Measurements from ENCODE around the gene ADARB2.
A peak's percentile ranks its signal among the peaks of the same experiment; 100 is the strongest.

ADARB2 gene

DNA sequence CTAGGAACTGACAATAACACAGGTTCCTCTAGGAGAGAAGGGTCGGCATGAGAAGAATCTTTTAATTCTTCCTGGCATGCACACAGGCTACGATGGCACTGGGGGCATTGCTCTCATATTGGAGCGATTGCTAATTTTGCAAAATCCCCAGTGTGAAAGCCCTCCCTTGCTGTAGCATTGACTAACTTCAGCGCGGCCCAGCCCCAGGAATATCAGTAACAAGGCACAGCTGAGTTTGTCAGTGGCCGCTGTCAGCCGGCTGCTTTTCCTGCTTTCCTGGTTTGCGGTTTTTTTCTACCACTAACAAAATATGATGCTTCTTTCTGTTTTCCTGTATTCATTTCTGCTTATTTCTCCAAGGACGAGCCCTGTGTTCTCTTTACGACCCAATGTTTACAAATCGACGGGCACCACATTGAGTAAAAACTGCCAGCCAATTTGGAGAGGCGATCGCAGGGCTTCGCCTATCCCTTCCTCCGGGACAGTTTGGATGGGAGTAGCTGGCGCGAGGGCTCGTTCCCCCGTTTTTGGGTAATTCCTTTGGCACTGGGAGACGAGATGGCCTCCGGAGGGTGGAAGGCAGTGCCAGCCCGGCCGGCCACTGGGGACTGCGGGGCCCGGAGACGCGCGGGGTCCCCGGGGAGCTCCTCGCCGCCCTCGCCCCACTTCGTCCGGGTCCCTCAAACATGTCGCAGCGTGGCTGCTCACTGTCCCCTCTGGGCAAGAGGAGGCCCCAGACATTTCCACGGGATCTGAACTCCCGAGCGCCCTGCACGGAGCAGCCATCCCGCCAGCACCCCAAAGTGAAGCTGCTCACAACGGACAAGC, 967 bp downstream of the ADARB2 start:
- TF ChIP-seq, protein P1, sequence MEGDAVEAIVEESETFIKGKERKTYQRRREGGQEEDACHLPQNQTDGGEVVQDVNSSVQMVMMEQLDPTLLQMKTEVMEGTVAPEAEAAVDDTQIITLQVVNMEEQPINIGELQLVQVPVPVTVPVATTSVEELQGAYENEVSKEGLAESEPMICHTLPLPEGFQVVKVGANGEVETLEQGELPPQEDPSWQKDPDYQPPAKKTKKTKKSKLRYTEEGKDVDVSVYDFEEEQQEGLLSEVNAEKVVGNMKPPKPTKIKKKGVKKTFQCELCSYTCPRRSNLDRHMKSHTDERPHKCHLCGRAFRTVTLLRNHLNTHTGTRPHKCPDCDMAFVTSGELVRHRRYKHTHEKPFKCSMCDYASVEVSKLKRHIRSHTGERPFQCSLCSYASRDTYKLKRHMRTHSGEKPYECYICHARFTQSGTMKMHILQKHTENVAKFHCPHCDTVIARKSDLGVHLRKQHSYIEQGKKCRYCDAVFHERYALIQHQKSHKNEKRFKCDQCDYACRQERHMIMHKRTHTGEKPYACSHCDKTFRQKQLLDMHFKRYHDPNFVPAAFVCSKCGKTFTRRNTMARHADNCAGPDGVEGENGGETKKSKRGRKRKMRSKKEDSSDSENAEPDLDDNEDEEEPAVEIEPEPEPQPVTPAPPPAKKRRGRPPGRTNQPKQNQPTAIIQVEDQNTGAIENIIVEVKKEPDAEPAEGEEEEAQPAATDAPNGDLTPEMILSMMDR (conservative IDR thresholded peaks at IDR 0.05; ENCODE audit: low read depth, low read length): no peak
- Histone ChIP-seq H3K9ac (peak overlapping the region; percentile 69; the same call in 1 of the 2 replicates), H3K79me2 (ENCODE audit: insufficient read depth, low read depth) (no peaks in the 10 kb centered on the region), H3K36me3 (ENCODE audit: insufficient read depth) (no peaks in the 10 kb centered on the region), H4K20me1 (ENCODE audit: insufficient read depth) (no peaks in the 10 kb centered on the region), H2AFZ (ENCODE audit: low read depth) (peak overlapping the region; percentile 99), H3K4me2 (peak overlapping the region; percentile 74), H3K27ac (no peak overlapping the region), H3K4me1 (ENCODE audit: low read depth, poor library complexity, severe bottlenecking) (peaks cover 13% of the 10 kb centered on the region), H3K27me3 (ENCODE audit: insufficient read depth, low read depth) (no peaks in the 10 kb centered on the region), H3K4me3 (IDR thresholded peaks at IDR 0.05; ENCODE audit: insufficient read depth, low read depth, low read length) (no peak overlapping the region)

DNA sequence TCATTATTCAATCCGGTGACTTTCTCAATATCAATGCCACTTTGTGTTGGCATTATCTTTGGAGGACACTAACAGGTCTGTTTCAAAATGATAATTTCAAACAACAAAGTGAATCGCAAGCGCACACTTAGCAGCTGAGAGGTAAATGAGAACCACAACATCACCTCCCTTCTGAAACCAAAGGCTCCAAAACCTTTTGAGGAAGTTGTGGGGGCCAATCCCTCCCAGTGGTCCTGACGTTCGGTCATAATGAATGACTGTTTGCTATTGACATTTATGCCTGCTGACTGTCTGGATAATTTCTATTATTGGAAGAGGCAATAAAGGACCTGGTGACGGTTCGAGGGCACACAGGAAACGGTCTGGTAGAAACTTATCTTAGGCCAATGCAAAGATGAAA, 1.8 kb downstream of the ADARB2 start:
- Histone ChIP-seq H4K20me1 (ENCODE audit: insufficient read depth) (no peaks in the 10 kb centered on the region), H3K27ac (no peak overlapping the region), H3K79me2 (ENCODE audit: insufficient read depth, low read depth) (no peaks in the 10 kb centered on the region), H3K4me2 (no peak overlapping the region), H3K4me1 (ENCODE audit: low read depth, poor library complexity, severe bottlenecking) (peaks cover 13% of the 10 kb centered on the region), H2AFZ (ENCODE audit: low read depth) (no peak overlapping the region), H3K27me3 (ENCODE audit: insufficient read depth, low read depth) (no peaks in the 10 kb centered on the region), H3K4me3 (IDR thresholded peaks at IDR 0.05; ENCODE audit: insufficient read depth, low read depth, low read length) (no peak overlapping the region), H3K36me3 (ENCODE audit: insufficient read depth) (no peaks in the 10 kb centered on the region), H3K9ac (no peak overlapping the region)
- TF ChIP-seq, protein P1 (conservative IDR thresholded peaks at IDR 0.05; ENCODE audit: low read depth, low read length): no peak

DNA sequence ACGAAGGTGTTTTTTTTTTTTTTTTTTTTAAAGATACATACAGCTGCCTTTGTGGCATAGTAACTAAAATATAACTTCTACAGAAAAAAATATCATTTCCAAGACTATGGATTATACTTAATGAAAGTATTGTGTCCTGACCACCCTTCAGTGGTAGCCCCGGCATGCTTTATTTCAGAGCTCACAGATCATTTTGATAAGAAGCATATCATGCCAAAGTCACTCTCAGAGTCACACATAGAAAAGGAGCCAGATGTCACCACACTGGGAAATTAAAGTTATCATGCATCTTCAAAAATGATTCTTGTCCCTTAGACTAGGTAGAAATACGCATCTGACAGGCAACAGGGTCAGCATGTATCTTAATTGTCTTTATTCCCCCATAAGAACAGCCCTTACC, 3.0 kb downstream of the ADARB2 start:
- Histone ChIP-seq H2AFZ (ENCODE audit: low read depth) (no peak overlapping the region), H3K4me2 (no peak overlapping the region), H3K4me3 (IDR thresholded peaks at IDR 0.05; ENCODE audit: insufficient read depth, low read depth, low read length) (no peak overlapping the region), H3K27me3 (ENCODE audit: insufficient read depth, low read depth) (no peaks in the 10 kb centered on the region), H4K20me1 (ENCODE audit: insufficient read depth) (no peaks in the 10 kb centered on the region), H3K27ac (no peak overlapping the region), H3K79me2 (ENCODE audit: insufficient read depth, low read depth) (no peaks in the 10 kb centered on the region), H3K36me3 (ENCODE audit: insufficient read depth) (no peaks in the 10 kb centered on the region), H3K4me1 (ENCODE audit: low read depth, poor library complexity, severe bottlenecking) (peaks cover 13% of the 10 kb centered on the region), H3K9ac (no peak overlapping the region)
- TF ChIP-seq, protein P1 (conservative IDR thresholded peaks at IDR 0.05; ENCODE audit: low read depth, low read length): no peak

DNA sequence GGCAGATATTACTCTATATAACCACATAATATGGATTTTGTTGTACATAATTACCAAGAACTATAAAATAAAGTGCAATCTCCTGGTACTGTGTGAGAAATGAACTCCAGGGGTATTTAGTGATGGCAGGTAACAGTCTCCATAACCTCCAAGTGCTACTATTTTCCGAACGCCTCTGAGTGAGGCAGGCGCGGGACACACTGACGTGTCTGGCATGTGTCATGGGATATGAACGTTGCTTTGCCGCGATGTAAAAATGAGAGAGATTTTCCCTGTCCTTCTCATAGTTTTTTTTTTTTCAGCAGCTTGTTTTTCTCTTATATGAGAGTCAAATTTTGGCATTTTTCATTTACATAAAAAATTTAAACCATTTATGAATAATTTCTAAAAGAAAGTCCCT, 3.6 kb downstream of the ADARB2 start:
- Histone ChIP-seq H4K20me1 (ENCODE audit: insufficient read depth) (no peaks in the 10 kb centered on the region), H3K27me3 (ENCODE audit: insufficient read depth, low read depth) (no peaks in the 10 kb centered on the region), H3K4me1 (ENCODE audit: low read depth, poor library complexity, severe bottlenecking) (peaks cover 13% of the 10 kb centered on the region), H2AFZ (ENCODE audit: low read depth) (no peak overlapping the region), H3K79me2 (ENCODE audit: insufficient read depth, low read depth) (no peaks in the 10 kb centered on the region), H3K27ac (no peak overlapping the region), H3K36me3 (ENCODE audit: insufficient read depth) (no peaks in the 10 kb centered on the region), H3K4me2 (no peak overlapping the region), H3K9ac (no peak overlapping the region), H3K4me3 (IDR thresholded peaks at IDR 0.05; ENCODE audit: insufficient read depth, low read depth, low read length) (no peak overlapping the region)
- TF ChIP-seq, protein P1 (conservative IDR thresholded peaks at IDR 0.05; ENCODE audit: low read depth, low read length): no peak
